ENCODE results near the gene ARL13A.

ARL13A gene

GRCh38 chrX:101025126-101025525, 55.6 kb downstream of the ARL13A start:
- no peak overlapping the region for H3K27ac Mint-ChIP-seq
- no peak for TF ChIP-seq CTCF (IDR thresholded peaks at IDR 0.05)
- no peak overlapping the region for H3K4me3 Mint-ChIP-seq
- H3K4me1 Mint-ChIP-seq, result no peaks in the 10 kb centered on the region
- H3K36me3 Mint-ChIP-seq (ENCODE audit: low read depth), result peaks cover 49% of the 10 kb centered on the region
- no peaks in the 10 kb centered on the region for H3K27me3 Mint-ChIP-seq (ENCODE audit: low read depth, poor library complexity)
- H3K9me3 Mint-ChIP-seq, result peaks cover 58% of the 10 kb centered on the region
- no peak for DNase-seq

GRCh38 chrX:101028562-101028961, 59.1 kb downstream of the ARL13A start:
- Mint-ChIP-seq H3K27ac (no peak overlapping the region), H3K4me3 (no peak overlapping the region), H3K4me1 (no peaks in the 10 kb centered on the region), H3K27me3 (ENCODE audit: low read depth, poor library complexity) (no peaks in the 10 kb centered on the region), H3K9me3 (peaks cover 44% of the 10 kb centered on the region), H3K36me3 (ENCODE audit: low read depth) (peaks cover 42% of the 10 kb centered on the region)
- no peak for TF ChIP-seq CTCF (IDR thresholded peaks at IDR 0.05)
- DNase-seq, result no peak

- Mint-ChIP-seq H3K4me1 (no peaks in the 10 kb centered on the region), H3K27me3 (ENCODE audit: low read depth, poor library complexity) (no peaks in the 10 kb centered on the region), H3K36me3 (ENCODE audit: low read depth) (peaks cover 44% of the 10 kb centered on the region), H3K4me3 (no peak overlapping the region), H3K27ac (no peak overlapping the region), H3K9me3 (peaks cover 44% of the 10 kb centered on the region)
- no peak for DNase-seq
- no peak for TF ChIP-seq CTCF (IDR thresholded peaks at IDR 0.05)
Measured at GRCh38 chrX:101029665-101030064, 60.2 kb downstream of the ARL13A start.

- Mint-ChIP-seq H3K4me1 (no peaks in the 10 kb centered on the region), H3K36me3 (ENCODE audit: low read depth) (peaks cover 35% of the 10 kb centered on the region), H3K27me3 (ENCODE audit: low read depth, poor library complexity) (no peaks in the 10 kb centered on the region), H3K27ac (no peak overlapping the region), H3K4me3 (no peak overlapping the region), H3K9me3 (peaks cover 33% of the 10 kb centered on the region)
- no peak for DNase-seq
- no peak for TF ChIP-seq CTCF (IDR thresholded peaks at IDR 0.05)
Measured at GRCh38 chrX:101037231-101037630, 67.7 kb downstream of the ARL13A start.

GRCh38 chrX:101040197-101040596, 70.7 kb downstream of the ARL13A start:
- Mint-ChIP-seq H3K4me1 (no peaks in the 10 kb centered on the region), H3K27me3 (ENCODE audit: low read depth, poor library complexity) (no peaks in the 10 kb centered on the region)
- no peak for TF ChIP-seq CTCF (IDR thresholded peaks at IDR 0.05)

More at GRCh38 chrX:101040197-101040596, 70.7 kb downstream of the ARL13A start:
- Mint-ChIP-seq H3K9me3 (peaks cover 45% of the 10 kb centered on the region), H3K4me3 (no peak overlapping the region), H3K36me3 (ENCODE audit: low read depth) (peaks cover 35% of the 10 kb centered on the region), H3K27ac (no peak overlapping the region)
- no peak for DNase-seq

All from nephron progenitor cell (in vitro differentiated cells).